Neutrophil (primary cell): ENCODE results near the gene SH3RF1.
"Not testable (repeated sequence)": the region's sequence is repeated elsewhere in the genome, so short reads cannot be mapped to it uniquely, and the experiment has no call there.

Experiments
- H3K27ac ChIP-seq: fragments of 200-600 bp; sonication (generic); 2 replicates; pipeline ENCODE4 v1.5.1; 2016; ENCODE audit warnings: mild to moderate bottlenecking, moderate library complexity
- H3K27me3 ChIP-seq: fragments of 200-600 bp; sonication (generic); 2 replicates; pipeline ENCODE4 v1.6.0; 2016; ENCODE audit warnings: mild to moderate bottlenecking
- H3K36me3 ChIP-seq: fragments of 200-600 bp; sonication (generic); 2 replicates; pipeline ENCODE4 v1.5.1; 2017
- H3K4me1 ChIP-seq, 2 experiments: fragments of 200-600 bp in 1 of 2; sonication (generic) in 1 of 2; 1 replicate in 1 of 2; 2 replicates in 1 of 2; pipeline versions ENCODE4 v1.5.1 to v1.6.1; 2013 to 2016; ENCODE audit warnings: low read depth in 1 of 2, low read length in 1 of 2, mild to moderate bottlenecking in 1 of 2, moderate library complexity in 1 of 2; ENCODE audit not compliant: control insufficient read depth in 1 of 2, insufficient read depth in 1 of 2
- H3K4me3 ChIP-seq, 2 experiments: fragments of 200-600 bp in 1 of 2; sonication (generic) in 1 of 2; 1 replicate in 1 of 2; 2 replicates in 1 of 2; pipeline ENCODE4 v1.5.1; 2013 to 2016; ENCODE audit warnings: low read depth in 1 of 2, low read length in 1 of 2, mild to moderate bottlenecking in 1 of 2, moderate library complexity in 1 of 2
- H3K9me3 ChIP-seq: fragments of 200-600 bp; sonication (generic); 2 replicates; pipeline ENCODE4 v1.5.1; 2016
- TF ChIP-seq, protein P1 (sequence below): fragments of 200-600 bp; sonication (generic); IDR thresholded peaks from 2 replicates; pipeline ENCODE4 v1.5.1; 2016; ENCODE audit warnings: antibody characterized with exemption

The SH3RF1 gene

DNA sequence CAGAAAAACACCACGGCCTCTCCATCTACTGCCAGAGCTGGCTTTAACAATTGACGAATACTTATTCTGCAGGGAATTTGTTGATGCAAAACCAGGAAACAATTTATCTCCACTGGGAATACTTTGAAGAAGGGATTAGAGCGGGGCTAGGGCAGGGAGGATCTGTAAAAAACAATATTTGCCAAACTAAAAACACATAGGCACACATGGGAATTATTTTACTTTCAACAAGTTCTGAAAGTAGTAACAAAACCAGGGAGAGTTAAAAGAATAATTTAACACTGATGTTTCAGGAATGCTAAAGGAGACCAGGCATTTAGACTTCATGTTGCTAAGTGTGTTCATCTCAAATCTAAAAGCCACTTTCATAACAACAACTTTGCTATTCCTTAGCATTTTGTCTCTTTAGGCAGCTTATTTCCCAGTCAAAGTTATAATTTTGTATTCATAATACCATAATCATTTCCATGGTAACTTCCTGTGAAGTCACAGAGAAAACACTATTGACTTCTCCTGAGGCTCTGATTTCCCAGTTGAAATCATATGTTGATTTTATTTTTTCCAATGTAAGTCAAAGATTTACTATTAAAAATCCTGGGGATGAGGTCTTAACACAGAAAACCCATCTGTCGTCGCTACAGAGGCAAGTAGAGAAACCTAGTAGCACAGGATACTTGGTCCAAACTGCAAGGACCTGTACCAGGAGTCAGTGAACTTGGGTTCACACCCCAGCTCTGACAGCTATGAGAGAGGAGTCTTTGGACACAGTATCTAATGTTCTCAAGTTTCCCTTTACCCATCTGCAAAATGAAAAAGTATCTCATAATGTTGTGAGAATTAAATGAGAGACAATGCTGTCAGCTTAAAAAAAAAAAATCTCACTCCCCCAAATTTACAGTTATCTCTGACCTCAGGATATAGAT is 69.3 kb downstream of the SH3RF1 start:
- Histone ChIP-seq H3K4me3 (no peak overlapping the region), H3K27ac (no peak overlapping the region), H3K4me1 (no peaks in the 10 kb centered on the region), H3K27me3 (no peaks in the 10 kb centered on the region), H3K9me3 (no peaks in the 10 kb centered on the region), H3K36me3 (no peaks in the 10 kb centered on the region)
- TF ChIP-seq, protein P1, sequence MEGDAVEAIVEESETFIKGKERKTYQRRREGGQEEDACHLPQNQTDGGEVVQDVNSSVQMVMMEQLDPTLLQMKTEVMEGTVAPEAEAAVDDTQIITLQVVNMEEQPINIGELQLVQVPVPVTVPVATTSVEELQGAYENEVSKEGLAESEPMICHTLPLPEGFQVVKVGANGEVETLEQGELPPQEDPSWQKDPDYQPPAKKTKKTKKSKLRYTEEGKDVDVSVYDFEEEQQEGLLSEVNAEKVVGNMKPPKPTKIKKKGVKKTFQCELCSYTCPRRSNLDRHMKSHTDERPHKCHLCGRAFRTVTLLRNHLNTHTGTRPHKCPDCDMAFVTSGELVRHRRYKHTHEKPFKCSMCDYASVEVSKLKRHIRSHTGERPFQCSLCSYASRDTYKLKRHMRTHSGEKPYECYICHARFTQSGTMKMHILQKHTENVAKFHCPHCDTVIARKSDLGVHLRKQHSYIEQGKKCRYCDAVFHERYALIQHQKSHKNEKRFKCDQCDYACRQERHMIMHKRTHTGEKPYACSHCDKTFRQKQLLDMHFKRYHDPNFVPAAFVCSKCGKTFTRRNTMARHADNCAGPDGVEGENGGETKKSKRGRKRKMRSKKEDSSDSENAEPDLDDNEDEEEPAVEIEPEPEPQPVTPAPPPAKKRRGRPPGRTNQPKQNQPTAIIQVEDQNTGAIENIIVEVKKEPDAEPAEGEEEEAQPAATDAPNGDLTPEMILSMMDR, result no peak

DNA sequence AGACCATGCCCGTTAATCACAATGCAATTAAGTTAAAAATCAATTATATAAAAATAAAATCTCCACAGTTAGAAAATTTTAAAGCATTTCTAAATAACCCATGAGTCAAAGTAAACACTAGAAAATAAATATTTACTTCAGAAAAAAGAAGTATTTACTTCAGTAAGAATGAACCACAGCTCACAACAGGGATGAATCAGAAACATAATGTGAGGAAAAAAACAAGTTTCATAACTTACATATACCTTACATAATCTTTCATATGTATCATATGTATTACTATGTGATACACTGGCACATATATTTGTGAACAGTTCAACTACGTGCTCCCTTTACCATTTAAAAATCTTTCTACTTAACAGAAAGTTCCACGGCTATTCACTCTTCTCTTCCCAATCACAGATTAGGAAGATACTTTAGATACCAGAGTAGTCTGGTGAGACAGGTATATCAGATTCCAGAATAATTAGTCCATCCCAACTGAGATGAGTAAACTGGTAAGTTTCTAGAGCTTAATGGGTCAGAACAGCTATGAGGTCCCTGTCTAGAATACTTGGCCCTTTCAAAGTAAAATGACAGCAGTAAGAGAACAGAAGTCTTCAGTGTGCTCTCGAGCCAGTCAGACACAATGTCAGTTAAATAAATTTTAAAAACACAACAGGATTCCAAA is 70.3 kb downstream of the SH3RF1 start:
- TF ChIP-seq, protein P1, result no peak
- Histone ChIP-seq H3K27me3 (no peaks in the 10 kb centered on the region), H3K4me1 (no peaks in the 10 kb centered on the region), H3K4me3 (no peak overlapping the region), H3K27ac (no peak overlapping the region), H3K36me3 (no peaks in the 10 kb centered on the region), H3K9me3 (no peaks in the 10 kb centered on the region)

DNA sequence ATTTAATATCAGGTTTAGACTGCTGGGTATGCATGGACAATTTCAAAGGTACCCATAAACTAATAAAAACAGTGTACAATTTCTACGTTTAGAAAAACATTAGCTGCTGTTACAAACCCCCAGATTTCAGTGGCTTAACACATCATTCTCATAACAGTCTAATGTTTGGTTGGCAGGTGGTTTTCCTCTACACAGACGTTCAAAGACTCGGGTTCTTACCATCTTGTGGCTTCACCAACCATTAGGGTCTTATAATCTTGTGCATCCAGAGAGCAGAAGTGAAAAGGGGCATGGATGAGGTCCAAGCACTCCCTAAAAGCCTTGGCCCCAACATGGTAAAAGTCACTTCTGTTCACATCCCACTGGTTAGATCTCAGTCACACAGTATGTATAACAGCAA is 71.6 kb downstream of the SH3RF1 start:
- TF ChIP-seq, protein P1, result no peak

DNA sequence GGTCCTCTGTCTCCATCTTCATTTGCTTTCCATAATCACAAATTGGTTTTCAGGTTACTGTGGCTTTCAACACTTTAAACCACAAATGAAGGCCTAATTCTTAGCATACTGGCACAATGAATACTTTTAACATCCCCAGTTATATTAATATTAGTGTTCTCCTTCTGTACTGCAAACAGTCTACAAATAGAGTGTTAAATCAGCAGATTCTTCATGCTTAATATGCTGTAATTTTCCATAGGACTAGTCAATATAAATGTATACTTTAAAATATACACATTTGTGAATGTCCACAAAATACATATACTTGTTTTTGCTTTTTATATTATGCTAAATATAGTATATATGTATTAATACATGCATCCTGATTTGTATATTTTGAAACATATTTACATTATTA is 72.6 kb downstream of the SH3RF1 start:
- Histone ChIP-seq H3K4me1 (no peaks in the 10 kb centered on the region), H3K27ac (no peak overlapping the region), H3K4me3 (no peak overlapping the region), H3K36me3 (no peaks in the 10 kb centered on the region), H3K27me3 (no peaks in the 10 kb centered on the region), H3K9me3 (no peaks in the 10 kb centered on the region)
- TF ChIP-seq, protein P1, result no peak

More for the DNA sequence above, 71.6 kb downstream of the SH3RF1 start:
- H3K27ac ChIP-seq, result no peak overlapping the region
- H3K4me1 ChIP-seq, result no peaks in the 10 kb centered on the region
- no peak overlapping the region for H3K4me3 ChIP-seq
- H3K36me3 ChIP-seq, result no peaks in the 10 kb centered on the region
- H3K27me3 ChIP-seq, result no peaks in the 10 kb centered on the region
- H3K9me3 ChIP-seq, result no peaks in the 10 kb centered on the region

DNA sequence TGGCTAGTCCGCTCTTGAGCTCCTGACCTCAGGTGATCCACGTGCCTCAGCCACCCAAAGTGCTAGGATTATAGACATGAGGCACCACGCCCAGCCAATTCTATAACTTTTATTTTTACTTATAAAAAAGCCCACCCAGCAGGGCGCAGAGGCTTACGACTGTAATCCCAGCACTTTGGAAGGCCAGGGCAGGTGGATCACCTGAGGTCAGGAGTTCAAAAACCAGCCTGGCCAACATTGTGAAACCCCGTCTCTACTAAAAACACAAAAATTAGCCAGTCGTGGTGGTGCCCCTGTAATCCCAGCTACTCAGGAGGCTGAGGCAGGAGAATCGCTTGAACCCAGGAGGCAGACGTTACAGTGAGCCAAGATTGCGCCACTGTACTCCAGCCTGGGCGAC is 73.5 kb downstream of the SH3RF1 start:
- H3K36me3 ChIP-seq, H3K9me3 ChIP-seq, H3K4me3 ChIP-seq, H3K27me3 ChIP-seq, H3K4me1 ChIP-seq, H3K27ac ChIP-seq: not testable (repeated sequence)

DNA sequence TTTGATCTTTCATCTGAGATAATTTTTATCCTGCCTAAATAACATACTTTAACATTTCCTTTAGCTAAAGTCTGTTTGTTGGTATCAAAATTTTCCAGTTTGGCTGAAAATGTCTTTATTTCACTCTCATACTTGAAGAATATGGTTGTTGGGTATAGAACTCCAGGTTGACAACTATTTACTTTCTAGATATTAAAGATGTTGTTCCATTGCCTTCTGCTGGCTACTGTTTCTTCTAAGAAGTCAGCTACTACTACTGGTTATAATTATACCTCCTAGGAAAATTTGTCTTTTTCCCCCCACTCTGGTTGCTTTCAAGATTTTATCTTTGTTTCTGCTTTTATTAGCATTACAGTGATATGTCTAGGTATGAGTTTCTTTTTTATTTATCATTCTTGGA is 75.7 kb downstream of the SH3RF1 start:
- Histone ChIP-seq H3K4me3 (no peak overlapping the region), H3K4me1 (no peaks in the 10 kb centered on the region), H3K36me3 (no peaks in the 10 kb centered on the region), H3K27me3 (no peaks in the 10 kb centered on the region), H3K9me3 (no peaks in the 10 kb centered on the region), H3K27ac (no peak overlapping the region)
- TF ChIP-seq, protein P1, result no peak

DNA sequence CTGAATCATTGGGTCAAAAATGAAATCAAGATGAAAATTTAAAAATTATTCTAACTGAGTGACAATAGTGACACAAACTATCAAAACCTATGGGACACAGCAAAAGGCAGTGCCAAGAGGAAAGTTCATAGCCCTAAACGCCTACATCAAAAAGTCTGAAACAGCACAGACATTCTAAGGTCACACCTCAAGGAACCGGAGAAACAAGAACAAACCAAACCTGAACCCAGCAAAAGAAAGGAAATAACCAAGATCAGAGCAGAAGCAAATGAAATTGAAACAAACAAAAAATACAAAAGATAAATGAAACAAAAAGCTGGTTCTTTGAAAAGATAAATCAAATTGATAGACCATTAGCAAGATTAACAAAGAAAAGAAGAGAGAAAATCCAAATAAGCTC is 80.8 kb downstream of the SH3RF1 start:
- H3K27me3 ChIP-seq, H3K36me3 ChIP-seq, H3K4me1 ChIP-seq, H3K27ac ChIP-seq, H3K9me3 ChIP-seq, H3K4me3 ChIP-seq: not testable (repeated sequence)
